Suprapubic skin (tissue), 4 donors: ENCODE results near the gene RPS6KA2. TPM values are rescaled to one million over a fixed set of nuclear protein-coding genes. Genes with fewer than 3 reads are reported as not detected.

Source experiments
- DNase-seq, 2 donors: peaks; one replicate each; pipeline ENCODE4 v3.0.0-alpha.2; 2019; ENCODE audit warnings: low spot score in 2 of 2
- H3K27ac ChIP-seq: fragments of 200-600 bp; sonication (generic); one replicate; pipeline ENCODE4 v1.5.1; 2019
- H3K27me3 ChIP-seq: fragments of 200-600 bp; sonication (generic); one replicate; pipeline ENCODE4 v1.5.1; 2019
- H3K36me3 ChIP-seq: fragments of 200-600 bp; sonication (generic); one replicate; pipeline ENCODE4 v1.5.1; 2019
- H3K4me1 ChIP-seq: fragments of 200-600 bp; sonication (generic); one replicate; pipeline ENCODE4 v1.5.1; 2019
- H3K4me3 ChIP-seq: fragments of 200-600 bp; sonication (generic); one replicate; pipeline ENCODE4 v1.5.1; 2019; ENCODE audit warnings: mild to moderate bottlenecking
- H3K9me3 ChIP-seq: fragments of 200-600 bp; sonication (generic); one replicate; pipeline ENCODE4 v1.5.1; 2019
- EP300 ChIP-seq: sonication (generic); formaldehyde crosslinking; IDR thresholded peaks from one replicate; pipeline ENCODE4 v1.6.1; 2017; ENCODE audit warnings: antibody characterized with exemption
- POLR2A ChIP-seq, 2 donors: fragments of 450-650 bp; IDR thresholded peaks; one replicate each; pipeline ENCODE4 v1.6.1; 2017; ENCODE audit warnings: antibody characterized with exemption in 2 of 2, mild to moderate bottlenecking in 2 of 2, moderate library complexity in 2 of 2
- POLR2AphosphoS5 ChIP-seq, 3 donors: sonication (generic); formaldehyde crosslinking; IDR thresholded peaks; one replicate each; pipeline ENCODE4 v1.6.1; 2017; ENCODE audit warnings: antibody characterized with exemption in 3 of 3
- WGBS: methylation state at CpG from one replicate; pipeline ENCODE4 v1.1.5; 2018; 5-methylcytosine and 5-hydroxymethylcytosine counted together
- total RNA-seq, 4 donors: library from RNA; depleted of rRNA; stranded (reverse); fragments of >200 nt; gene quantifications; one replicate each; pipeline ENCODE4 v1.1.0, GENCODE V29; 2016
- TF ChIP-seq, protein P1 (sequence below), 2 donors: fragments of 200-600 bp in 1 of 2; fragments of 450-650 bp in 1 of 2; sonication (generic) in 1 of 2; IDR thresholded peaks; one replicate each; pipeline ENCODE4 v1.5.1; 2016 to 2019; ENCODE audit warnings: antibody characterized with exemption in 2 of 2, mild to moderate bottlenecking in 1 of 2, moderate library complexity in 1 of 2

RPS6KA2 gene
- total RNA-seq, 4 donors from 2014 or later = 24.2 to 38.5 (median 32.3) TPM

DNA sequence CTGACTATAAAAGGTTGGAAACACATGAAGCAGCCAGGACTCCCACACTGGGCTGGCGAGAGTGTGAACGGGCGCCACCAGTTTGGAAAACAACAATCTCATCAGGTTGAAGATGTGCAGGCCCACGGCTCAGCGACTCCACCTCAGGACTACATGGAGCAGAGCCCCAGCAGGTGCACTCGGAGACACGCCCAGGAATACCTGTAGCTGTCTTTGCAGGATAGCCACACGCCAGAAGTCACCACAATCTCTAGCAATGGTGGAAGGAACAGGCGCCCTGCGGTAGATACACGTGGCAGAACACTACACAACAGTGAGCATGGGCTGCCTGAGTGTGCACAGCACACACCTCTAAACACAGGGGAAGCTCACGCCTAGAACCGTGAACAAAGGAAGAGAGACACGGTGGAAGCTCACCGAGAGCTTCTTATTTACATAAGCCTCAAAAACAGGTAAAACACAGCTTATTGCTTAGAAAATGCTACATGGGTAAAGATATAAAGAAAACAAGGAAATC, 28.7 kb upstream of the RPS6KA2 start:
- WGBS = 66% methylated on average over 11 of the region's 15 CpGs
- Histone ChIP-seq H3K27ac (no peak overlapping the region), H3K27me3 (peaks cover 26% of the 10 kb centered on the region), H3K4me1 (no peaks in the 10 kb centered on the region), H3K9me3 (no peaks in the 10 kb centered on the region), H3K36me3 (no peaks in the 10 kb centered on the region), H3K4me3 (no peak overlapping the region)
- TF ChIP-seq EP300 (no peak), POLR2AphosphoS5 (IDR thresholded peaks at IDR 0.05) (no peak), POLR2A (IDR thresholded peaks at IDR 0.05) (no peak)
- TF ChIP-seq, protein P1, sequence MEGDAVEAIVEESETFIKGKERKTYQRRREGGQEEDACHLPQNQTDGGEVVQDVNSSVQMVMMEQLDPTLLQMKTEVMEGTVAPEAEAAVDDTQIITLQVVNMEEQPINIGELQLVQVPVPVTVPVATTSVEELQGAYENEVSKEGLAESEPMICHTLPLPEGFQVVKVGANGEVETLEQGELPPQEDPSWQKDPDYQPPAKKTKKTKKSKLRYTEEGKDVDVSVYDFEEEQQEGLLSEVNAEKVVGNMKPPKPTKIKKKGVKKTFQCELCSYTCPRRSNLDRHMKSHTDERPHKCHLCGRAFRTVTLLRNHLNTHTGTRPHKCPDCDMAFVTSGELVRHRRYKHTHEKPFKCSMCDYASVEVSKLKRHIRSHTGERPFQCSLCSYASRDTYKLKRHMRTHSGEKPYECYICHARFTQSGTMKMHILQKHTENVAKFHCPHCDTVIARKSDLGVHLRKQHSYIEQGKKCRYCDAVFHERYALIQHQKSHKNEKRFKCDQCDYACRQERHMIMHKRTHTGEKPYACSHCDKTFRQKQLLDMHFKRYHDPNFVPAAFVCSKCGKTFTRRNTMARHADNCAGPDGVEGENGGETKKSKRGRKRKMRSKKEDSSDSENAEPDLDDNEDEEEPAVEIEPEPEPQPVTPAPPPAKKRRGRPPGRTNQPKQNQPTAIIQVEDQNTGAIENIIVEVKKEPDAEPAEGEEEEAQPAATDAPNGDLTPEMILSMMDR (IDR thresholded peaks at IDR 0.05) = no peak
- DNase-seq = no peak

- Histone ChIP-seq H3K4me3 (no peak overlapping the region), H3K36me3 (no peaks in the 10 kb centered on the region), H3K4me1 (no peaks in the 10 kb centered on the region), H3K27ac (no peak overlapping the region), H3K9me3 (no peaks in the 10 kb centered on the region), H3K27me3 (peaks cover 26% of the 10 kb centered on the region)
- WGBS = 75% methylated on average over 6 of the region's 6 CpGs
- TF ChIP-seq, protein P1 (IDR thresholded peaks at IDR 0.05) = no peak
- TF ChIP-seq EP300 = no peak
- no peak for TF ChIP-seq POLR2AphosphoS5 (IDR thresholded peaks at IDR 0.05)
- no peak for TF ChIP-seq POLR2A (IDR thresholded peaks at IDR 0.05)
- no peak for DNase-seq
Measured at GRCh38 chr6:166655251-166655650, 28.2 kb upstream of the RPS6KA2 start.

DNA sequence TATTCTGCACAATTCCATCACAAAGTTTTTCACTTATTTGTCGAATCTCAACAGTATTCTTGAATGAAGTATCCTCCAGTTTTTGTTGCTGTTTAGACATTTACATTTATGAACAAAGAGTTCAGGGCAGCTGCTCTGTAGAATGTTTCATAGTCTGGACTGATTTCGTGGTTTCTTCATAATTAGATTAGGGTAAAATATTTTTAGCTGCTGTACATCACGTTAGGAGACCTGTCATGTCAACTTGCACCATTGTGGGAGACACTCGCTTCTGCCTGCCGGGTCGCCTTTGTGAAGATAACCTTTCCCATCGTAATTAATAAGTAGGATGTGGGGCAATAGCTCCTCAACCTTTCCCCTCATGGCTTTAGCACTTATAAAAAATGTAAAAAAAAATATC, 27.5 kb upstream of the RPS6KA2 start:
- Histone ChIP-seq H3K27ac (no peak overlapping the region), H3K9me3 (no peaks in the 10 kb centered on the region), H3K36me3 (no peaks in the 10 kb centered on the region), H3K4me3 (no peak overlapping the region), H3K27me3 (peaks cover 26% of the 10 kb centered on the region), H3K4me1 (no peaks in the 10 kb centered on the region)
- TF ChIP-seq EP300 (no peak), POLR2A (IDR thresholded peaks at IDR 0.05) (no peak), POLR2AphosphoS5 (IDR thresholded peaks at IDR 0.05) (no peak)
- TF ChIP-seq, protein P1 (IDR thresholded peaks at IDR 0.05) = no peak
- no peak for DNase-seq
- WGBS = 82% methylated on average over 7 of the region's 7 CpGs

DNA sequence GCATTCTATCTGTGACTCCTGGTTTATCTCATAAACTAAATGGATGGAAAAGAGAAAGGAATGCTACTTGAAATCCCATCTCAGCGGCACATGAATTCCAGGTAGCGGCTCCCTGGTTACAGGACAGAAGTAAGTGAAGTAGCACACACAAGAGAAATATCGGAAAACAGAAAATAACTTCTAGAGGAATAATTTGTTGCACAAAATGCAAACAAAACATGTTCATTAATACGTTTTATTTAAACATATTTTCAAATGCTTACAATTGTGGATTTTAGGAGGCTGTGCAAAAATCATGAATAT, 26.5 kb upstream of the RPS6KA2 start:
- TF ChIP-seq EP300 (no peak), POLR2A (IDR thresholded peaks at IDR 0.05) (no peak), POLR2AphosphoS5 (IDR thresholded peaks at IDR 0.05) (no peak)
- TF ChIP-seq, protein P1 (IDR thresholded peaks at IDR 0.05) = no peak
- H3K4me3 ChIP-seq = no peak overlapping the region

DNA sequence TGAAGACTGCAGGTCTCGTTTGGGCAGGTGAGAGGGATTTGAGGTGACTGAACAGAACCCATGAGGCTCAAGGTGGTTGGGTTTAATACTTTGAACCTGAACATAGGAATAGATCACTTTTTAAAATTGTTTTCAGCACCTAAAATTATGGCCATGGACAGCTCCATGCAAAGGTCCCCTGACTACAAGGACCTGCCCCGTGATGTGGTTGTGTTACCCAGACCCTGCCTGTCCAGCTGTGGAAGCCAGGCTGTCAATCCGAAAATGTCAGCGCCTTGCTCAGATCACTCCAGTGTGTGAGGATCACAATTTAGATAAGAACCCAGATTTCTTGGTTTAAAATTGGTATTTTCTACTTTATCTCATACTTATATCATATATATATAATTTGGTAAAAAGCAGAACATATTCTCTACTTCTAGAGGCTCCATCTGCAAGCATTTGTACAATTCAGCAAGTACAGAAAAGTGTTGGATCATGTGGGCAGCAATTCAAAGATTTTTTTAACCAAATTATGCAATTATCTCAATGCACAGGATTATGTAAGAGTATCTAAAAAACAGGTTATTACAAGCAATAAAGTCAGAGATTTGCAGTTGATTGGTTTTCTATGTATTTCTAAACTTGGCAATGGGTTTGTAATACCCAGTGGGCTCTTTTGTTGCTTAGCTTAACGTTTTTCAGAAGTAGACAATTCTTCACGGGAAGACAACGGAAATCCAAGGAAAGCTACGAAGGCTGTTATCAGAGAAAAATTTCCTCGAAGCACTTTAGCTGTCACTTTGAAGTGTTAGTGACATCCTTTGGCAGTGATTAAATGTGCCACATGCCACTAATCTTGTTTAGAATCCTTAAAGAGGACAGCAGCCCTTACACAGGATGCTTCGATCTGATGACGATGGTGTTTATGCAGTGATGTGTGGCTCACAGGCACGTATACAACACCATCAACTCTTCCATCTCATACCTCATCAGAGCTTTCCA, 24.1 kb upstream of the RPS6KA2 start:
- H3K9me3 ChIP-seq = no peaks in the 10 kb centered on the region
- H3K27me3 ChIP-seq = peaks cover 16% of the 10 kb centered on the region
- no peak overlapping the region for H3K4me3 ChIP-seq
- DNase-seq = no peak
- no peak overlapping the region for H3K27ac ChIP-seq
- 62% methylated on average over 12 of the region's 12 CpGs for WGBS
- H3K4me1 ChIP-seq = no peaks in the 10 kb centered on the region
- no peaks in the 10 kb centered on the region for H3K36me3 ChIP-seq
- TF ChIP-seq EP300 = no peak
- no peak for TF ChIP-seq POLR2AphosphoS5 (IDR thresholded peaks at IDR 0.05)
- no peak for TF ChIP-seq POLR2A (IDR thresholded peaks at IDR 0.05)
- TF ChIP-seq, protein P1 (IDR thresholded peaks at IDR 0.05) = no peak

More for the DNA sequence above, 26.5 kb upstream of the RPS6KA2 start:
- peaks cover 26% of the 10 kb centered on the region for H3K27me3 ChIP-seq
- WGBS = 93% methylated on average over 4 of the region's 4 CpGs
- H3K36me3 ChIP-seq = no peaks in the 10 kb centered on the region
- H3K4me1 ChIP-seq = no peaks in the 10 kb centered on the region
- DNase-seq = no peak
- no peak overlapping the region for H3K27ac ChIP-seq
- no peaks in the 10 kb centered on the region for H3K9me3 ChIP-seq
